CD4-positive, CD25-positive, alpha-beta regulatory T cell (primary cell): ENCODE measurements around the gene AFAP1L1. TPM values are rescaled to one million over a fixed set of nuclear protein-coding genes. Genes with fewer than 3 reads are reported as not detected.

ENCODE experiments used
- ATAC-seq, 2 donors: fragments of 150-1000 bp; cut with Tn5 transposase; one replicate each; pipeline ENCODE4 v1.10.0; 2021; ENCODE audit warnings: low read depth in 2 of 2, moderate number of reproducible peaks in 2 of 2, moderate library complexity in 1 of 2
- DNase-seq, 3 donors: peaks; one replicate each; pipeline versions ENCODE4 v3.0.0 to v3.0.0-alpha.2; 2012 to 2022; ENCODE audit warnings: mixed read lengths in 1 of 3
- H3K27ac ChIP-seq: one replicate; pipeline ENCODE4 v1.7.0; 2013; ENCODE audit warnings: mild to moderate bottlenecking, low read length; ENCODE audit not compliant: insufficient read depth, poor library complexity, severe bottlenecking
- H3K27me3 ChIP-seq: one replicate; pipeline ENCODE4 v1.7.0; 2013; ENCODE audit warnings: low read length; ENCODE audit not compliant: control insufficient read depth, insufficient read depth
- H3K36me3 ChIP-seq: one replicate; pipeline ENCODE4 v1.7.0; 2013; ENCODE audit warnings: mild to moderate bottlenecking, low read length, moderate library complexity; ENCODE audit not compliant: control insufficient read depth, insufficient read depth
- H3K4me1 ChIP-seq: 2 replicates; pipeline ENCODE4 v1.7.0; 2013; ENCODE audit warnings: mild to moderate bottlenecking, low read length; ENCODE audit not compliant: insufficient read depth, control insufficient read depth, poor library complexity, severe bottlenecking
- H3K4me3 ChIP-seq: one replicate; pipeline ENCODE4 v1.7.0; 2013; ENCODE audit warnings: low read depth, mild to moderate bottlenecking, low read length, moderate library complexity
- H3K9me3 ChIP-seq, 2 experiments: 1 replicate in 1 of 2; 2 replicates in 1 of 2; pipeline ENCODE4 v1.7.0; 2013; ENCODE audit warnings: low read length in 2 of 2, mild to moderate bottlenecking in 1 of 2, moderate library complexity in 1 of 2; ENCODE audit not compliant: control insufficient read depth in 2 of 2
- H3K27ac Mint-ChIP-seq, 3 donors: one replicate each; pipeline ENCODE4 v1.8.0; 2020 to 2022; ENCODE audit warnings: mild to moderate bottlenecking in 3 of 3, mixed read lengths in 3 of 3, moderate library complexity in 2 of 3
- H3K27me3 Mint-ChIP-seq: one replicate; pipeline ENCODE4 v1.8.0; 2022; ENCODE audit warnings: mild to moderate bottlenecking, mixed read lengths
- H3K36me3 Mint-ChIP-seq: one replicate; pipeline ENCODE4 v1.8.0; 2020; ENCODE audit warnings: mixed read lengths
- H3K4me1 Mint-ChIP-seq, 4 donors: one replicate each; pipeline ENCODE4 v1.8.0; 2020 to 2022; ENCODE audit warnings: mixed read lengths in 4 of 4, mild to moderate bottlenecking in 1 of 4
- H3K4me3 Mint-ChIP-seq, 4 donors: one replicate each; pipeline ENCODE4 v1.8.0; 2020 to 2022; ENCODE audit warnings: mild to moderate bottlenecking in 4 of 4, mixed read lengths in 4 of 4, moderate library complexity in 3 of 4
- H3K9me3 Mint-ChIP-seq, 7 donors: one replicate each; pipeline ENCODE4 v1.8.0; 2020 to 2022; ENCODE audit warnings: mixed read lengths in 7 of 7, mild to moderate bottlenecking in 3 of 7, moderate library complexity in 2 of 7
- polyA plus RNA-seq, 4 donors: library from polyadenylated mRNA; unstranded; fragments of 300-500 nt; fragmentation: Illumina TruSeq; gene quantifications; one replicate each; pipeline ENCODE4 v1.2.3, GENCODE V29; 2021
- total RNA-seq: library from RNA; stranded (reverse); gene quantifications from one replicate; pipeline ENCODE4 v1.2.3, GENCODE V29; 2022

AFAP1L1 gene
- total and polyA plus RNA-seq, 5 donors from 2014 or later: 0.14 TPM; not detected in 4

DNA sequence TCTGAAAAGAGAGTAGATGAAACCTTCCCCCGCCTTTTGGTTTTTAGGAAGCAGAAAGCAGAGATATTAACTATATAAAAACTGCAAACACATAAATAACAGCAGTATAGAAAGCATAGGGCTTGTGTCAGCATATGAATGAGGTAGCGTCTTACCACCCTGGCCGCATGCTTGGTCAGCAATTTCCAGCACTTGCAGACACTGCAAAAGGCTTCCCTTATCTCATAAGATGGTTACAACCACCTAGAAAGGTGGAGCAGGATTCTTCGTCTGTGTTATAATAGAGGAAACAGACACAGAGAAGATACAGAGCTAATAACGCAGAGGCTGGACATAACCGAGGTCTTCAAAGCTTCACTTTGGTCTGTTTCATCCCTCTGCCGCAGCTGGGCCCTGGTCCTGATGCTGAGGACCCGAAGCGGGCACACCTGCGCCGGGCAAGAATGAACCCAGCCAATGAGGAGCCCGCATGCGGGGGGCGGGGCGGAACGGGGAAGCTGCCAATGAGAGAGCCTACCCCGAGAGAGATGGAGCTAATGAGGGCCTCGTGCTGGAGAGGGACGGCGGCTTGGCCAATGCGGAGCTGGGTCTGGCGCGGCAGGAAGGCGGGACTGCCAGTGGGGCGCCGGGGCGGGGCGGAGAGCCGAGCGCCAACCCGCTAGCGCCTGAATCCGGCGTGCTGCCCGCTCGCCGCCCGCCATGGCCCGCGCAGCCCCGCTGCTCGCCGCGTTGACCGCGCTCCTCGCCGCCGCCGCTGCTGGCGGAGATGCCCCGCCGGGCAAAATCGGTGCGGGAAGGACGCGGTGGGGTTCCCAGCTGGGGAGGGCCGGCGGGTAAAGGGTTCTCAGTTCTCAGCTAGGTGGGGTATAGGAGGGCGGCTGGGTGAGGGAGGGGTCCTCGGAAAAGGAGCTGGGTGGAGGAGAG, 86.0 kb downstream of the AFAP1L1 start, which contains the start of gene PCYOX1L:
PCYOX1L (plus strand) TSS at position 677 of the 924 bp plus-strand sequence; CDS start at position 700, 23 bp downstream.
- H3K4me3 ChIP-seq: peak within 1 kb of the TSS; percentile 81
- ATAC-seq (peak; percentile 99), DNase-seq (peak; percentile 96 to 97 (median 97))
- H3K27me3 ChIP-seq: no peaks in the 10 kb centered on the region
- H3K27ac ChIP-seq: peak within 1 kb of the TSS; percentile 79
- peaks cover 26 to 85% (median 62%) of the 10 kb centered on the region in 4 donors for H3K4me1 Mint-ChIP-seq
- H3K9me3 Mint-ChIP-seq: peaks cover 0 to 3% (median 0%) of the 10 kb centered on the region in 7 donors
- no peaks in the 10 kb centered on the region for H3K9me3 ChIP-seq
- peaks cover 62% of the 10 kb centered on the region for H3K4me1 ChIP-seq
- H3K36me3 ChIP-seq: peaks cover 33% of the 10 kb centered on the region
- H3K36me3 Mint-ChIP-seq: peaks cover 23% of the 10 kb centered on the region
- H3K27me3 Mint-ChIP-seq: no peaks in the 10 kb centered on the region
- peak within 1 kb of the TSS; percentile 91 to 96 (median 94) for H3K27ac Mint-ChIP-seq
- peak within 1 kb of the TSS; percentile 93 to 96 (median 94) for H3K4me3 Mint-ChIP-seq

DNA sequence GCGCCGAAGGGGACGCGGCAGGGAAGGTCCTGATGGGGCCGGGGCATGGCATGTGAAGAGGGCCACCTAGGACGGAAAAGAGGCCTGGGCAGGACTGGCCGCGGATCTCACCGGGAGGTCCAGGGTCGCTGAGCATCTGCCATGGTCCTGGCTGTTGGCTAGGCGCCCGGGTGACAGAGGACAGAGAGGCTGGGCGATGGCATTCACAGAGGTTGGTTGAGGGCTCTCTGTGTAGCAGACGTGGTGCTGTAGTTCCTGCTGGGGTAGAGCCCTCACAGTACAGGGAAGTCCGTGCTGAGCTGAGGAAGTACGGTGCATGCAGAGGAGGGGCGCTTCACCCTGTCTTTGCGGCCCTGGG, 86.6 kb downstream of the AFAP1L1 start:
- H3K9me3 ChIP-seq: no peaks in the 10 kb centered on the region
- H3K4me1 ChIP-seq: peaks cover 56% of the 10 kb centered on the region
- peaks cover 27% of the 10 kb centered on the region for H3K36me3 ChIP-seq
- DNase-seq: peak; percentile 29 to 46 (median 34)
- Mint-ChIP-seq H3K27me3 (no peaks in the 10 kb centered on the region), H3K4me1 (peaks cover 25 to 81% (median 63%) of the 10 kb centered on the region in 4 donors), H3K4me3 (peak overlapping the region; percentile 93 to 96 (median 94)), H3K27ac (peak overlapping the region; percentile 91 to 96 (median 94)), H3K9me3 (peaks cover 0 to 3% (median 0%) of the 10 kb centered on the region in 7 donors), H3K36me3 (peaks cover 21% of the 10 kb centered on the region)
- peak overlapping the region; percentile 77 for H3K4me3 ChIP-seq
- H3K27ac ChIP-seq: peak overlapping the region; percentile 79
- peak in 1 of 2 donors; percentile 11 for ATAC-seq
- no peaks in the 10 kb centered on the region for H3K27me3 ChIP-seq

DNA sequence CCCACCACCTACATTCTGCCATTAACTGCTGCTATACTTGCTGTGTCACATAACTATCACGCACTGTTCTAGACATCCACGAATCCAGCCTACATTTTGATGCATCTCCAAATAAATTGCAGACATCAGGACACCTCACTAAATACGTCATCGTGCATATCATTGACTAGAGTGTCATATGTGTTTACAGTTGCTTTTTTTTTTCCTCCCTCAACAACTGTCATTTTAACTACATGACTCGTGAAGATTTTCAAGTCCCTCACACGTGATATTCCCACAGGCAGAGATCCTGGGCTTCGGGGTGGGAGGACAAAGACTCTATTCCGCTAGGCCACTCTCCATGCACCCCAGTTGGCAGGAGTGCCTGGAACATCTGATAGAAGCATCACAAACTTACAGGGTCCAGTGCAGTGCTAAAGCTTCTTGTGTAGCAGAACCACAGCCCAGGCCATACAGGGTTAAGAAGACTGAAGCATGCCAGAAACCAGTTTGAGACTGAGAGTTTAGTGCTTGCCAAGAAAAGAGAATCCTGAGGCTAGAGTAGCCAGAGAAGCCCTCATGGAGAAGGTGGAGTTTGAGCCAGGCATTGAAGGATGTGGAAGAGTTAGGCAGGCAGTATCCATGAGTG, 87.3 kb downstream of the AFAP1L1 start:
- H3K36me3 ChIP-seq: peaks cover 20% of the 10 kb centered on the region
- Mint-ChIP-seq H3K4me1 (peaks cover 25 to 75% (median 60%) of the 10 kb centered on the region in 4 donors), H3K9me3 (peaks cover 0 to 3% (median 0%) of the 10 kb centered on the region in 7 donors), H3K36me3 (peaks cover 16% of the 10 kb centered on the region), H3K27ac (peak overlapping the region in 2 of 3 donors; percentile 91 to 96), H3K4me3 (peak overlapping the region; percentile 93 to 96 (median 94)), H3K27me3 (no peaks in the 10 kb centered on the region)
- no peaks in the 10 kb centered on the region for H3K9me3 ChIP-seq
- peak overlapping the region; percentile 79 for H3K27ac ChIP-seq
- H3K4me1 ChIP-seq: peaks cover 49% of the 10 kb centered on the region
- ATAC-seq (no peak), DNase-seq (peak in 1 of 3 donors; percentile 11)
- H3K4me3 ChIP-seq: peak overlapping the region; percentile 77
- H3K27me3 ChIP-seq: no peaks in the 10 kb centered on the region

- H3K4me1 ChIP-seq: peaks cover 47% of the 10 kb centered on the region
- no peaks in the 10 kb centered on the region for H3K27me3 ChIP-seq
- H3K4me3 ChIP-seq: peak overlapping the region; percentile 12
- DNase-seq (peak in 1 of 3 donors; percentile 24), ATAC-seq (no peak)
- H3K36me3 Mint-ChIP-seq: peaks cover 13% of the 10 kb centered on the region
- H3K27me3 Mint-ChIP-seq: no peaks in the 10 kb centered on the region
- peak overlapping the region; percentile 89 to 96 (median 94) for H3K27ac Mint-ChIP-seq
- peak overlapping the region; percentile 57 to 94 (median 87) for H3K4me3 Mint-ChIP-seq
- peaks cover 16% of the 10 kb centered on the region for H3K36me3 ChIP-seq
- H3K9me3 ChIP-seq: no peaks in the 10 kb centered on the region
- H3K4me1 Mint-ChIP-seq: peaks cover 21 to 71% (median 52%) of the 10 kb centered on the region in 4 donors
- peaks cover 0 to 2% (median 0%) of the 10 kb centered on the region in 7 donors for H3K9me3 Mint-ChIP-seq
- H3K27ac ChIP-seq: peak overlapping the region; percentile 34
These were observed 88.6 kb downstream of the AFAP1L1 start for GRCh38 chr5:149360272-149360671.

DNA sequence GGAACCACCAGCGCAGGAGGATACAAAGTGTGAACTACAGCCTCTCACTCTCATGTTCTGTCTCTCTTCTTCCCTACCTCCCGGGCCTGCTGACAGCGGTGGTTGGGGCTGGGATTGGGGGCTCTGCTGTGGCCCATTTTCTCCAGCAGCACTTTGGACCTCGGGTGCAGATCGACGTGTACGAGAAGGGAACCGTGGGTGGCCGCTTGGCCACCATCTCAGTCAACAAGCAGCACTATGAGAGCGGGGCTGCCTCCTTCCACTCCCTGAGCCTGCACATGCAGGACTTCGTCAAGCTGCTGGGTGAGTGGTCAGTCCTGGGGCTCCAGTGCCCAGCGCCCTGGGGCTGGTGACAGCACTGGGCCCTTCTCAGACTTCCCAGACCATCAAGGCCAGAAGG, 90.9 kb downstream of the AFAP1L1 start:
- H3K4me3 Mint-ChIP-seq: peak overlapping the region in 1 of 4 donors; percentile 39
- Histone ChIP-seq H3K4me3 (no peak overlapping the region), H3K4me1 (peaks cover 35% of the 10 kb centered on the region), H3K9me3 (no peaks in the 10 kb centered on the region), H3K27me3 (no peaks in the 10 kb centered on the region), H3K27ac (no peak overlapping the region), H3K36me3 (peaks cover 8% of the 10 kb centered on the region)
- H3K27me3 Mint-ChIP-seq: no peaks in the 10 kb centered on the region
- peaks cover 0 to 2% (median 0%) of the 10 kb centered on the region in 7 donors for H3K9me3 Mint-ChIP-seq
- peaks cover 16 to 63% (median 41%) of the 10 kb centered on the region in 4 donors for H3K4me1 Mint-ChIP-seq
- peak overlapping the region; percentile 82 to 89 (median 84) for H3K27ac Mint-ChIP-seq
- DNase-seq (no peak), ATAC-seq (no peak)
- H3K36me3 Mint-ChIP-seq: peaks cover 12% of the 10 kb centered on the region

DNA sequence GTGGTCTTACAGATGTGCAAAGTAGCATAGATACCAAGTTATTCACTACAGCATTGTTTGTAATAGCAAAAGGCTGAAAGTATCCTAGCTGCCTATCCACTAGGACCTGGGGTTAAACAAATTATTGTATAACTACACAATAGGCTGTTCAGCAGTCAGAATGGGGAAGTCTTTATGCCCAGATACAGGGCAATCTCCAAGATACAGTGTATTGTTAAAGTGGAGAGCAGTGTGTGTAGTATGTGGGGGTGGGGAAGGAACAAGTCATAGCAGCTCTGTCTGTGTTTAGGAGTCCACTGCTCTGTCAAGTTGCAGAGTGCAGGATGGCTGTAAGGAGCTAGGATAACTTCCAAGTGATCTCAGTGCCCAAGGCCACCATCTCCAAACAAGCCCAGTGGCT, 91.7 kb downstream of the AFAP1L1 start:
- H3K36me3 Mint-ChIP-seq: peaks cover 16% of the 10 kb centered on the region
- DNase-seq (no peak), ATAC-seq (no peak)
- no peaks in the 10 kb centered on the region for H3K27me3 Mint-ChIP-seq
- Histone ChIP-seq H3K4me3 (no peak overlapping the region), H3K27me3 (no peaks in the 10 kb centered on the region), H3K27ac (no peak overlapping the region), H3K4me1 (peaks cover 34% of the 10 kb centered on the region), H3K9me3 (no peaks in the 10 kb centered on the region), H3K36me3 (peaks cover 8% of the 10 kb centered on the region)
- H3K4me1 Mint-ChIP-seq: peaks cover 16 to 63% (median 44%) of the 10 kb centered on the region in 4 donors
- peak overlapping the region in 1 of 4 donors; percentile 39 for H3K4me3 Mint-ChIP-seq
- peak overlapping the region in 2 of 3 donors; percentile 59 to 82 for H3K27ac Mint-ChIP-seq
- H3K9me3 Mint-ChIP-seq: no peaks in the 10 kb centered on the region

DNA sequence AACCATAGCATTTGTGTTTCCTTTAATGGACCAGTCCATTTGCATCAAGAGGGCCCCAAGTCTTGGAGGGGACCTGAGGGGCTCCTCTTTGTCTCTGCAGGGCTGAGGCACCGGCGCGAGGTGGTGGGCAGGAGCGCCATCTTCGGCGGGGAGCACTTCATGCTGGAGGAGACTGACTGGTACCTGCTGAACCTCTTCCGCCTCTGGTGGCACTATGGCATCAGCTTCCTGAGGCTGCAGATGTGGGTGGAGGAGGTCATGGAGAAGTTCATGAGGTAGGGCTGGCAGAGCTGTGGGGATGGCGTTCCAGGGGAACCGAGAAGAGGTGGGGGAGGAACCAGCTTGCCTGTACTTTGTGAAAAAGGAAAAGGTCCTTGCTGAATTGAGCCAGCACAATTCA, 92.3 kb downstream of the AFAP1L1 start:
- Histone ChIP-seq H3K36me3 (peaks cover 8% of the 10 kb centered on the region), H3K27ac (no peak overlapping the region), H3K9me3 (no peaks in the 10 kb centered on the region), H3K4me1 (peaks cover 28% of the 10 kb centered on the region), H3K4me3 (no peak overlapping the region), H3K27me3 (no peaks in the 10 kb centered on the region)
- no peaks in the 10 kb centered on the region for H3K9me3 Mint-ChIP-seq
- H3K27me3 Mint-ChIP-seq: no peaks in the 10 kb centered on the region
- DNase-seq (no peak), ATAC-seq (no peak)
- H3K4me3 Mint-ChIP-seq: no peak overlapping the region
- H3K27ac Mint-ChIP-seq: peak overlapping the region in 1 of 3 donors; percentile 59
- H3K36me3 Mint-ChIP-seq: peaks cover 21% of the 10 kb centered on the region
- peaks cover 14 to 57% (median 39%) of the 10 kb centered on the region in 4 donors for H3K4me1 Mint-ChIP-seq
